GM23338 (cell line): ENCODE results near the gene COX7A2. TPM values are rescaled to one million over a fixed set of nuclear protein-coding genes. Genes with fewer than 3 reads are reported as not detected.

Experiments used
- ATAC-seq: fragments of 200-7000 bp; cut with Tn5 transposase; 3 replicates; pipeline ENCODE4 v1.9.1; 2020
- DNase-seq: peaks from one replicate; pipeline ENCODE4 v3.0.0-alpha.2; 2015; ENCODE audit warnings: low spot score
- H2AFZ ChIP-seq: fragments of 200-600 bp; sonication (generic); 2 replicates; pipeline ENCODE4 v1.8.0; 2016; ENCODE audit warnings: antibody characterized with exemption, mild to moderate bottlenecking, moderate library complexity
- H3F3A ChIP-seq: fragments of 200-600 bp; sonication (generic); replicated peaks from 2 replicates; pipeline ENCODE4 v1.8.0; 2017; ENCODE audit warnings: antibody characterized with exemption, mixed run types, low read depth
- H3K27ac ChIP-seq: fragments of 200-600 bp; sonication (generic); 2 replicates; pipeline ENCODE4 v1.6.1; 2016; ENCODE audit warnings: low read depth
- H3K27me3 ChIP-seq: fragments of 200-600 bp; sonication (generic); 2 replicates; pipeline ENCODE4 v1.8.0; 2016; ENCODE audit warnings: mild to moderate bottlenecking, mixed run types, moderate library complexity; ENCODE audit not compliant: insufficient read depth
- H3K36me3 ChIP-seq: fragments of 200-600 bp; sonication (generic); 2 replicates; pipeline ENCODE4 v1.8.0; 2016; ENCODE audit warnings: mild to moderate bottlenecking; ENCODE audit not compliant: insufficient read depth
- H3K4me1 ChIP-seq: fragments of 200-600 bp; sonication (generic); 2 replicates; pipeline ENCODE4 v1.8.0; 2016; ENCODE audit warnings: mild to moderate bottlenecking, moderate library complexity; ENCODE audit not compliant: insufficient read depth
- H3K4me2 ChIP-seq: fragments of 200-600 bp; sonication (generic); 2 replicates; pipeline ENCODE4 v1.7.1; 2017; ENCODE audit warnings: mixed run types
- H3K4me3 ChIP-seq: fragments of 200-600 bp; sonication (generic); 2 replicates; pipeline ENCODE4 v1.6.1; 2016; ENCODE audit warnings: mixed run types
- H3K79me2 ChIP-seq: fragments of 200-600 bp; sonication (generic); replicated peaks from 2 replicates; pipeline ENCODE4 v1.8.0; 2017; ENCODE audit warnings: mild to moderate bottlenecking; ENCODE audit not compliant: insufficient read depth
- H3K9me2 ChIP-seq: fragments of 200-600 bp; sonication (generic); 2 replicates; pipeline ENCODE4 v1.8.0; 2017; ENCODE audit not compliant: insufficient read depth
- H4K20me1 ChIP-seq: fragments of 200-600 bp; sonication (generic); replicated peaks from 2 replicates; pipeline ENCODE4 v1.8.0; 2017; ENCODE audit warnings: mild to moderate bottlenecking; ENCODE audit not compliant: insufficient read depth
- H3K27ac Mint-ChIP-seq: 2 replicates; pipeline ENCODE4 v1.8.0; 2020; ENCODE audit warnings: inconsistent platforms, mild to moderate bottlenecking, moderate library complexity, mixed read lengths
- H3K27me3 Mint-ChIP-seq: 3 replicates; pipeline ENCODE4 v1.8.0; 2022; ENCODE audit warnings: low read depth, mild to moderate bottlenecking, moderate library complexity, mixed read lengths, inconsistent platforms; ENCODE audit not compliant: insufficient read depth, poor library complexity
- H3K36me3 Mint-ChIP-seq: 3 replicates; pipeline ENCODE4 v1.8.0; 2021; ENCODE audit warnings: low read depth, mild to moderate bottlenecking, inconsistent platforms, moderate library complexity, mixed read lengths
- H3K4me1 Mint-ChIP-seq: 3 replicates; pipeline ENCODE4 v1.8.0; 2020; ENCODE audit warnings: mild to moderate bottlenecking, inconsistent platforms, mixed read lengths
- H3K4me3 Mint-ChIP-seq: 3 replicates; pipeline ENCODE4 v1.8.0; 2021; ENCODE audit warnings: moderate library complexity, mild to moderate bottlenecking, inconsistent platforms, mixed read lengths
- H3K9me3 Mint-ChIP-seq: 3 replicates; pipeline ENCODE4 v1.8.0; 2020; ENCODE audit warnings: moderate library complexity, mild to moderate bottlenecking, inconsistent platforms, mixed read lengths
- CREB1 ChIP-seq: fragments of 250-450 bp; sonication (Bioruptor Pico); IDR thresholded peaks from 2 replicates; pipeline ENCODE4 v1.5.0; 2020; ENCODE audit warnings: low read depth, mild to moderate bottlenecking, moderate library complexity
- ETS1 ChIP-seq: IDR thresholded peaks from 2 replicates; pipeline ENCODE4 v1.6.1; 2016; ENCODE audit warnings: antibody characterized with exemption
- EZH2 ChIP-seq: fragments of 200-600 bp; sonication (generic); IDR thresholded peaks from one replicate; pipeline ENCODE4 v1.8.0; 2017; ENCODE audit warnings: antibody characterized with exemption, mild to moderate bottlenecking, low read depth; ENCODE audit not compliant: unreplicated experiment
- EZH2phosphoT487 ChIP-seq: fragments of 200-600 bp; sonication (generic); IDR thresholded peaks from one replicate; pipeline ENCODE4 v1.8.1; 2018; ENCODE audit warnings: antibody characterized with exemption; ENCODE audit not compliant: unreplicated experiment
- JUNB ChIP-seq: IDR thresholded peaks from one replicate; pipeline ENCODE4 v1.6.1; 2016; ENCODE audit warnings: antibody characterized with exemption; ENCODE audit not compliant: unreplicated experiment
- POLR2AphosphoS5 ChIP-seq: IDR thresholded peaks from 2 replicates; pipeline ENCODE4 v1.6.1; 2016; ENCODE audit warnings: antibody characterized with exemption, low read depth
- STAT1 ChIP-seq: IDR thresholded peaks from one replicate; pipeline ENCODE4 v1.6.1; 2016; ENCODE audit warnings: antibody characterized with exemption; ENCODE audit not compliant: unreplicated experiment
- ZNF114 ChIP-seq: fragments of 250-450 bp; sonication (Bioruptor Pico); IDR thresholded peaks from 2 replicates; pipeline ENCODE4 v1.5.0; 2020; ENCODE audit warnings: mild to moderate bottlenecking, moderate library complexity
- ZNF331 ChIP-seq: fragments of 250-450 bp; sonication (Bioruptor Pico); IDR thresholded peaks from 2 replicates; pipeline ENCODE4 v1.5.0; 2020; ENCODE audit warnings: low read depth, mild to moderate bottlenecking, moderate library complexity
- polyA plus RNA-seq: library from polyadenylated mRNA; unstranded; fragments of >200 nt; fragmentation: Nextera tagmentation; extraction: Ambion mirVana; gene quantifications from 2 replicates; pipeline ENCODE4 v1.2.1, GENCODE V29; 2016
- total RNA-seq: library from RNA; depleted of rRNA; stranded (reverse); fragments of >200 nt; shearing (Covaris generic); gene quantifications from 2 replicates; pipeline ENCODE4 v1.2.3, GENCODE V29; 2014
- TF ChIP-seq, protein P1 (sequence below): fragments of 250-450 bp; sonication (Bioruptor Pico); IDR thresholded peaks from 2 replicates; pipeline ENCODE4 v1.5.0; 2020; ENCODE audit warnings: mild to moderate bottlenecking, moderate library complexity
- TF ChIP-seq, protein P2 (sequence below), 2 experiments: fragments of 200-600 bp in 1 of 2; sonication (generic) in 1 of 2; conservative IDR thresholded peaks; 2 replicates each; pipeline versions ENCODE4 v1.5.1 to v1.6.1; 2016 to 2017; ENCODE audit warnings: antibody characterized with exemption in 2 of 2, low read depth in 2 of 2, mild to moderate bottlenecking in 2 of 2, moderate library complexity in 1 of 2

Gene COX7A2
- total and polyA plus RNA-seq, 2 experiments from 2014 or later, result 93.7 to 963 TPM

- no peak for DNase-seq
- H3K4me1 Mint-ChIP-seq, result peaks cover 14% of the 10 kb centered on the region; the same call in 2 of the 3 replicates
- Histone ChIP-seq H3K9me2 (no peaks in the 10 kb centered on the region), H3K27me3 (peaks cover 54% of the 10 kb centered on the region), H3K4me2 (no peak overlapping the region), H3K79me2 (no peaks in the 10 kb centered on the region), H3F3A (no peaks in the 10 kb centered on the region), H2AFZ (no peak overlapping the region), H3K27ac (no peak overlapping the region), H3K36me3 (no peaks in the 10 kb centered on the region), H3K4me3 (no peak overlapping the region), H4K20me1 (no peaks in the 10 kb centered on the region; the same call in 1 of the 2 replicates), H3K4me1 (peaks cover 16% of the 10 kb centered on the region)
- no peak for TF ChIP-seq ZNF331 (CRISPR knock-in tag)
- no peak overlapping the region for H3K4me3 Mint-ChIP-seq
- H3K27me3 Mint-ChIP-seq, result peaks cover 38% of the 10 kb centered on the region
- no peak for ATAC-seq
- no peak overlapping the region for H3K27ac Mint-ChIP-seq
- no peaks in the 10 kb centered on the region for H3K9me3 Mint-ChIP-seq
- no peaks in the 10 kb centered on the region for H3K36me3 Mint-ChIP-seq
Observed at GRCh38 chr6:75199889-75200288, 43.7 kb downstream of the COX7A2 start.

DNA sequence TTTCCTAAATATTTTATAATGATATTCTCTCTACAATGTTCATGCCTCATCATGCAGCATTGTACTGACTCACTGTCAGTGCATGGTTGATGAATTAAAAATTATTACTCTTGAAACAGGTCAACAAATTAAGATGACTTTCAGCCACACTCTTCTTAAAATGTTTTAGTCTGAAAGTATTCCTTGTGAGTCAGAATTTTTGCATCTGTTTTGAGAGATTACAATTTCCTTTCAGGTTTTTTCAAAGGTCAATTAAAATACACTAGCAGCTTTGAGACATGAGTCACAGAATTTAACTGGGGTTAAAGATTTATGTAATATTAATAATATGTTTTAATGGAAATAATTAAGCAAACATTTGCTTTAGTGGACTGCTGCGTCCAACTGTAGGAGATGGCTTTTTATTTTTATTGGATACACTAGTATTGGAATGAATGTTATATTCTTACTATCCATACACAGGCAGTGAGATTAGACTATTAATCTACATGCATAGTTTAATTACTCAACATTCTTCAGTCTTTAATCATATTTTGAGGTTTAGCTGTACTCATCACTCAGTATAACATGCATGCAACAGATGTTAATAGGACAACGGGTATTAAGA lies 47.4 kb downstream of the COX7A2 start:
- Mint-ChIP-seq H3K9me3 (no peaks in the 10 kb centered on the region), H3K4me1 (no peaks in the 10 kb centered on the region), H3K4me3 (no peak overlapping the region), H3K27me3 (peaks cover under 1% of the 10 kb centered on the region), H3K27ac (no peak overlapping the region), H3K36me3 (no peaks in the 10 kb centered on the region)
- Histone ChIP-seq H3K79me2 (no peaks in the 10 kb centered on the region), H3K36me3 (no peaks in the 10 kb centered on the region), H4K20me1 (no peaks in the 10 kb centered on the region; the same call in 1 of the 2 replicates), H3K27me3 (peaks cover 16% of the 10 kb centered on the region), H3K4me2 (no peak overlapping the region), H3K4me1 (no peaks in the 10 kb centered on the region), H3K27ac (no peak overlapping the region), H3K9me2 (no peaks in the 10 kb centered on the region), H3F3A (no peaks in the 10 kb centered on the region), H2AFZ (no peak overlapping the region), H3K4me3 (no peak overlapping the region)
- DNase-seq (no peak), ATAC-seq (no peak)
- TF ChIP-seq POLR2AphosphoS5, result no peak
- TF ChIP-seq EZH2, result no peak
- TF ChIP-seq ZNF331 (CRISPR knock-in tag), result no peak
- no peak for TF ChIP-seq ETS1
- no peak for TF ChIP-seq STAT1
- TF ChIP-seq, protein P1, sequence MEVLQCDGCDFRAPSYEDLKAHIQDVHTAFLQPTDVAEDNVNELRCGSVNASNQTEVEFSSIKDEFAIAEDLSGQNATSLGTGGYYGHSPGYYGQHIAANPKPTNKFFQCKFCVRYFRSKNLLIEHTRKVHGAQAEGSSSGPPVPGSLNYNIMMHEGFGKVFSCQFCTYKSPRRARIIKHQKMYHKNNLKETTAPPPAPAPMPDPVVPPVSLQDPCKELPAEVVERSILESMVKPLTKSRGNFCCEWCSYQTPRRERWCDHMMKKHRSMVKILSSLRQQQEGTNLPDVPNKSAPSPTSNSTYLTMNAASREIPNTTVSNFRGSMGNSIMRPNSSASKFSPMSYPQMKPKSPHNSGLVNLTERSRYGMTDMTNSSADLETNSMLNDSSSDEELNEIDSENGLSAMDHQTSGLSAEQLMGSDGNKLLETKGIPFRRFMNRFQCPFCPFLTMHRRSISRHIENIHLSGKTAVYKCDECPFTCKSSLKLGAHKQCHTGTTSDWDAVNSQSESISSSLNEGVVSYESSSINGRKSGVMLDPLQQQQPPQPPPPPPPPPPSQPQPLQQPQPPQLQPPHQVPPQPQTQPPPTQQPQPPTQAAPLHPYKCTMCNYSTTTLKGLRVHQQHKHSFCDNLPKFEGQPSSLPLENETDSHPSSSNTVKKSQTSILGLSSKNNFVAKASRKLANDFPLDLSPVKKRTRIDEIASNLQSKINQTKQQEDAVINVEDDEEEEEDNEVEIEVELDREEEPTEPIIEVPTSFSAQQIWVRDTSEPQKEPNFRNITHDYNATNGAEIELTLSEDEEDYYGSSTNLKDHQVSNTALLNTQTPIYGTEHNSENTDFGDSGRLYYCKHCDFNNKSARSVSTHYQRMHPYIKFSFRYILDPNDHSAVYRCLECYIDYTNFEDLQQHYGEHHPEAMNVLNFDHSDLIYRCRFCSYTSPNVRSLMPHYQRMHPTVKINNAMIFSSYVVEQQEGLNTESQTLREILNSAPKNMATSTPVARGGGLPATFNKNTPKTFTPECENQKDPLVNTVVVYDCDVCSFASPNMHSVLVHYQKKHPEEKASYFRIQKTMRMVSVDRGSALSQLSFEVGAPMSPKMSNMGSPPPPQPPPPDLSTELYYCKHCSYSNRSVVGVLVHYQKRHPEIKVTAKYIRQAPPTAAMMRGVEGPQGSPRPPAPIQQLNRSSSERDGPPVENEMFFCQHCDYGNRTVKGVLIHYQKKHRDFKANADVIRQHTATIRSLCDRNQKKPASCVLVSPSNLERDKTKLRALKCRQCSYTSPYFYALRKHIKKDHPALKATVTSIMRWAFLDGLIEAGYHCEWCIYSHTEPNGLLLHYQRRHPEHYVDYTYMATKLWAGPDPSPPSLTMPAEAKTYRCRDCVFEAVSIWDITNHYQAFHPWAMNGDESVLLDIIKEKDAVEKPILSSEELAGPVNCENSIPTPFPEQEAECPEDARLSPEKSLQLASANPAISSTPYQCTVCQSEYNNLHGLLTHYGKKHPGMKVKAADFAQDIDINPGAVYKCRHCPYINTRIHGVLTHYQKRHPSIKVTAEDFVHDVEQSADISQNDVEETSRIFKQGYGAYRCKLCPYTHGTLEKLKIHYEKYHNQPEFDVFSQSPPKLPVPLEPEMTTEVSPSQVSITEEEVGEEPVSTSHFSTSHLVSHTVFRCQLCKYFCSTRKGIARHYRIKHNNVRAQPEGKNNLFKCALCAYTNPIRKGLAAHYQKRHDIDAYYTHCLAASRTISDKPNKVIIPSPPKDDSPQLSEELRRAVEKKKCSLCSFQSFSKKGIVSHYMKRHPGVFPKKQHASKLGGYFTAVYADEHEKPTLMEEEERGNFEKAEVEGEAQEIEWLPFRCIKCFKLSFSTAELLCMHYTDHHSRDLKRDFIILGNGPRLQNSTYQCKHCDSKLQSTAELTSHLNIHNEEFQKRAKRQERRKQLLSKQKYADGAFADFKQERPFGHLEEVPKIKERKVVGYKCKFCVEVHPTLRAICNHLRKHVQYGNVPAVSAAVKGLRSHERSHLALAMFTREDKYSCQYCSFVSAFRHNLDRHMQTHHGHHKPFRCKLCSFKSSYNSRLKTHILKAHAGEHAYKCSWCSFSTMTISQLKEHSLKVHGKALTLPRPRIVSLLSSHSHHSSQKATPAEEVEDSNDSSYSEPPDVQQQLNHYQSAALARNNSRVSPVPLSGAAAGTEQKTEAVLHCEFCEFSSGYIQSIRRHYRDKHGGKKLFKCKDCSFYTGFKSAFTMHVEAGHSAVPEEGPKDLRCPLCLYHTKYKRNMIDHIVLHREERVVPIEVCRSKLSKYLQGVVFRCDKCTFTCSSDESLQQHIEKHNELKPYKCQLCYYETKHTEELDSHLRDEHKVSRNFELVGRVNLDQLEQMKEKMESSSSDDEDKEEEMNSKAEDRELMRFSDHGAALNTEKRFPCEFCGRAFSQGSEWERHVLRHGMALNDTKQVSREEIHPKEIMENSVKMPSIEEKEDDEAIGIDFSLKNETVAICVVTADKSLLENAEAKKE (CRISPR knock-in tag), result no peak
- TF ChIP-seq ZNF114 (CRISPR knock-in tag), result no peak
- no peak for TF ChIP-seq EZH2phosphoT487
- TF ChIP-seq, protein P2, sequence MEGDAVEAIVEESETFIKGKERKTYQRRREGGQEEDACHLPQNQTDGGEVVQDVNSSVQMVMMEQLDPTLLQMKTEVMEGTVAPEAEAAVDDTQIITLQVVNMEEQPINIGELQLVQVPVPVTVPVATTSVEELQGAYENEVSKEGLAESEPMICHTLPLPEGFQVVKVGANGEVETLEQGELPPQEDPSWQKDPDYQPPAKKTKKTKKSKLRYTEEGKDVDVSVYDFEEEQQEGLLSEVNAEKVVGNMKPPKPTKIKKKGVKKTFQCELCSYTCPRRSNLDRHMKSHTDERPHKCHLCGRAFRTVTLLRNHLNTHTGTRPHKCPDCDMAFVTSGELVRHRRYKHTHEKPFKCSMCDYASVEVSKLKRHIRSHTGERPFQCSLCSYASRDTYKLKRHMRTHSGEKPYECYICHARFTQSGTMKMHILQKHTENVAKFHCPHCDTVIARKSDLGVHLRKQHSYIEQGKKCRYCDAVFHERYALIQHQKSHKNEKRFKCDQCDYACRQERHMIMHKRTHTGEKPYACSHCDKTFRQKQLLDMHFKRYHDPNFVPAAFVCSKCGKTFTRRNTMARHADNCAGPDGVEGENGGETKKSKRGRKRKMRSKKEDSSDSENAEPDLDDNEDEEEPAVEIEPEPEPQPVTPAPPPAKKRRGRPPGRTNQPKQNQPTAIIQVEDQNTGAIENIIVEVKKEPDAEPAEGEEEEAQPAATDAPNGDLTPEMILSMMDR (conservative IDR thresholded peaks at IDR 0.05; ENCODE audit: low read depth in 2 of 2), result no peak
- no peak for TF ChIP-seq CREB1 (CRISPR knock-in tag)
- TF ChIP-seq JUNB, result no peak
